ENCODE data around the gene TNNI3K. TPM values are rescaled to one million over a fixed set of nuclear protein-coding genes. Genes with fewer than 3 reads are reported as not detected.

TNNI3K gene
- total RNA-seq, 6 donors from 2014 or later: 0.72 to 2.8 (median 2.1) TPM; not detected in 1

- no peak for ATAC-seq (ENCODE audit: low FRiP score in 2 of 2)
- Histone ChIP-seq H3K4me1 (no peaks in the 10 kb centered on the region), H3K36me3 (no peaks in the 10 kb centered on the region), H3K9me3 (no peaks in the 10 kb centered on the region), H3K27ac (no peak overlapping the region), H3K4me3 (no peak overlapping the region), H3K27me3 (no peaks in the 10 kb centered on the region)
- no peak for TF ChIP-seq POLR2A (IDR thresholded peaks at IDR 0.05)
- no peak for TF ChIP-seq EP300 (IDR thresholded peaks at IDR 0.05)
- no peak for TF ChIP-seq CTCF (IDR thresholded peaks at IDR 0.05)
- no peak for TF ChIP-seq POLR2AphosphoS5 (IDR thresholded peaks at IDR 0.05)
- DNase-seq: no peak
- WGBS, 2 donors: 52 to 75% methylated on average over 1 of the region's 1 CpG
These were observed 121.3 kb downstream of the TNNI3K start for GRCh38 chr1:74356493-74356892.

- Histone ChIP-seq H3K9me3 (no peaks in the 10 kb centered on the region), H3K27ac (no peak overlapping the region), H3K36me3 (no peaks in the 10 kb centered on the region), H3K27me3 (no peaks in the 10 kb centered on the region), H3K4me3 (no peak overlapping the region), H3K4me1 (no peaks in the 10 kb centered on the region)
- ATAC-seq (ENCODE audit: low FRiP score in 2 of 2): no peak
- 73 to 88% methylated on average over 3 of the region's 3 CpGs for WGBS, 2 donors
- no peak for DNase-seq
- no peak for TF ChIP-seq EP300 (IDR thresholded peaks at IDR 0.05)
- no peak for TF ChIP-seq POLR2AphosphoS5 (IDR thresholded peaks at IDR 0.05)
- TF ChIP-seq CTCF (IDR thresholded peaks at IDR 0.05): no peak
- no peak for TF ChIP-seq POLR2A (IDR thresholded peaks at IDR 0.05)
These were observed 122.0 kb downstream of the TNNI3K start for GRCh38 chr1:74357150-74357549.

GRCh38 chr1:74357756-74358155 lies 122.6 kb downstream of the TNNI3K start:
- 89% methylated on average over 4 of the region's 4 CpGs for WGBS, 2 donors

GRCh38 chr1:74362691-74363090 lies 127.5 kb downstream of the TNNI3K start:
- Histone ChIP-seq H3K27me3 (no peaks in the 10 kb centered on the region), H3K27ac (no peak overlapping the region), H3K4me1 (no peaks in the 10 kb centered on the region), H3K9me3 (no peaks in the 10 kb centered on the region), H3K36me3 (no peaks in the 10 kb centered on the region), H3K4me3 (no peak overlapping the region)
- DNase-seq (no peak), ATAC-seq (ENCODE audit: low FRiP score in 2 of 2) (no peak)
- TF ChIP-seq EP300 (IDR thresholded peaks at IDR 0.05) (no peak), POLR2A (IDR thresholded peaks at IDR 0.05) (no peak), CTCF (IDR thresholded peaks at IDR 0.05) (no peak), POLR2AphosphoS5 (IDR thresholded peaks at IDR 0.05) (no peak)
- WGBS, 2 donors: 88 to 90% methylated on average over 1 of the region's 1 CpG

More at GRCh38 chr1:74357756-74358155, 122.6 kb downstream of the TNNI3K start:
- Histone ChIP-seq H3K27ac (no peak overlapping the region), H3K36me3 (no peaks in the 10 kb centered on the region), H3K4me1 (no peaks in the 10 kb centered on the region), H3K4me3 (no peak overlapping the region), H3K27me3 (no peaks in the 10 kb centered on the region), H3K9me3 (no peaks in the 10 kb centered on the region)
- no peak for DNase-seq
- TF ChIP-seq CTCF (IDR thresholded peaks at IDR 0.05): no peak
- TF ChIP-seq POLR2AphosphoS5 (IDR thresholded peaks at IDR 0.05): no peak
- no peak for TF ChIP-seq POLR2A (IDR thresholded peaks at IDR 0.05)
- no peak for TF ChIP-seq EP300 (IDR thresholded peaks at IDR 0.05)
- no peak for ATAC-seq (ENCODE audit: low FRiP score in 2 of 2)

DNA sequence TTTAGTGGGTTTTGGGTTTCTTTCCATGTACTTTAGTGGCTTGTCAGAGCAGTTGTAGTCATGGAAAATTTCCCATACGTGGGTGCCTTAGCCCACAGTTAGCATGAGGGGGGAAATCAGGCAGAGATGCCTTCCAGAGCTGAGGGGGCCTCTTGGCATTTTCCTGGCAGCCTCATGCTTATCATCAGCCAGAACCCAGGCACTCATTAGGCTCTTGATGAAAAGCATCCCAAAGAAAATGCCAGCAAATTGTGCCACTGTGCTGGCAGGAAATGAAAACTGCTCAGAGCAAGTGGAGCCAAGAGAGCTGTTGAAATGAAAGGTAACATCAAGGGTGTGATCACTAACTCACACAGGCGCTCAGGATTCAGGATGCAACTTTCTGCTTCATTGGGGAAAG lies 128.0 kb downstream of the TNNI3K start:
- Histone ChIP-seq H3K36me3 (no peaks in the 10 kb centered on the region), H3K4me1 (no peaks in the 10 kb centered on the region), H3K9me3 (no peaks in the 10 kb centered on the region), H3K27me3 (no peaks in the 10 kb centered on the region), H3K27ac (no peak overlapping the region), H3K4me3 (no peak overlapping the region)
- WGBS, 2 donors: 32 to 54% methylated on average over 2 of the region's 2 CpGs
- DNase-seq (no peak), ATAC-seq (ENCODE audit: low FRiP score in 2 of 2) (no peak)
- TF ChIP-seq POLR2AphosphoS5 (IDR thresholded peaks at IDR 0.05): no peak
